Measurements from ENCODE around the gene CLOCK. TPM values are rescaled to one million over a fixed set of nuclear protein-coding genes. Genes with fewer than 3 reads are reported as not detected.

CLOCK gene
- total RNA-seq, 1 donor from 2014 or later = 9.0 TPM

- intact Hi-C loops (cut with micrococcal nuclease) = no loop called here
These were observed 2.9 kb downstream of the CLOCK start for GRCh38 chr4:55543858-55544257.

- intact Hi-C loops (cut with micrococcal nuclease) = no loop called here
These were observed 6.4 kb downstream of the CLOCK start for GRCh38 chr4:55540271-55540670.

DNA sequence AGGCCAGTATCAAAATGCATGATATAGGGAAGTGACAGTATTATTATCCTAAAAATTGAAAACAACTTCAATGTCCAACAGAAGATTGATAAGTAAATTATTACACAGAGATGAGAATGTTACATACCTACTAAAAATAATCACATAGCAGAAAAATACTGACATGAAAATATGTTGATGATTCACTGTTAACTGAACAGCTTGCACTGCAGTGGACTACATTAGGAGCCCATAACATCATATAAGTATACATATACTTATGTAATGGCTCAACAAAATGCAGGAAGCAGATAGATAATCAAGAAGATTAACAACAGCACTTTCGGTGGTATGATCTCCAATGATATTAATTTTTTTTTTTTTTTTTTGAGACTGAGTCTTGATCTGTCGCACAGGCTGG lies 7.1 kb downstream of the CLOCK start:
- intact Hi-C loops (cut with micrococcal nuclease) = no loop called here

GRCh38 chr4:55538531-55538930 lies 8.2 kb downstream of the CLOCK start:
- intact Hi-C loops (cut with micrococcal nuclease) = no loop called here

GRCh38 chr4:55534306-55534705 lies 12.4 kb downstream of the CLOCK start:
- intact Hi-C loops (cut with micrococcal nuclease) = no loop called here

DNA sequence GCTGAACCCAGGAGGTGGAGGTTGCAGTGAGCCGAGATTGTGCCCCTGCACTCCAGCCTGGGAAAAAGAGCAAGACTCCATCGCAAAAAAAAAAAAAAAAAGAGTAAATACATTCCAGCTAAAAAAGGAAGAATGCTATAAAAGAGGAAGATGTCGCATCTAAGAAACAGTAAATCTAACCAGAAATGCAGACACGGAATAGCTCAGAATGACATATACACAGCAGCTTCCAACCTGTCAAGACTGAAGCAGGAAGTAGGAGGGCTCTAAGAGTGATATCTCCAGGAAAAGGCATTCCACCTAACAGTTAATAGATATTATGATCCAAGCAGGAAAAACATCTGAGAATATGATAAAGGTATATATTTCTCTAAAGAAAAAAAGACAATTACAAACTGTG lies 16.0 kb downstream of the CLOCK start:
- intact Hi-C loops (cut with micrococcal nuclease) = no loop called here

GRCh38 chr4:55530167-55530566 lies 16.5 kb downstream of the CLOCK start:
- intact Hi-C loops (cut with micrococcal nuclease) = no loop called here

DNA sequence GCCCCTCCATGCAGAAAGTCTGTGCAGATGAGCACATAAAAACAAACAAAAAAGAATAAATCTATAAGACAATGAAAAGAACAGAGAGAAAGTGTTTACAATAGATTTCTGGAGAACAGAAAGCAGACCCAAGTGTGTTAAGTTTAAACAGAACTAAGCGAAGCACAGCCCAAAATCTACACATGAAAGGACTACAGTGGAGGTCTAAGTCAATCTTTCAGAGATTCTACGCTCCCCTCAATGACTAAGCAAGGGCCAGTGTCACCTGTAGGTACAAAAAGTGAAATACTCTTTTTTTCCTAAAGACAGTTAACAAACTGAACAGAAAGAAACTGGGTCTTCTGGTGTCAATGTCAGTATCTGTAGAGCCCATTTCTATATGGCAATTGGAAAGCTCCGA lies 18.2 kb downstream of the CLOCK start:
- intact Hi-C loops (cut with micrococcal nuclease) = no loop called here

- intact Hi-C loops (cut with micrococcal nuclease) = no loop called here
These were observed 21.7 kb downstream of the CLOCK start for GRCh38 chr4:55524844-55525571.

DNA sequence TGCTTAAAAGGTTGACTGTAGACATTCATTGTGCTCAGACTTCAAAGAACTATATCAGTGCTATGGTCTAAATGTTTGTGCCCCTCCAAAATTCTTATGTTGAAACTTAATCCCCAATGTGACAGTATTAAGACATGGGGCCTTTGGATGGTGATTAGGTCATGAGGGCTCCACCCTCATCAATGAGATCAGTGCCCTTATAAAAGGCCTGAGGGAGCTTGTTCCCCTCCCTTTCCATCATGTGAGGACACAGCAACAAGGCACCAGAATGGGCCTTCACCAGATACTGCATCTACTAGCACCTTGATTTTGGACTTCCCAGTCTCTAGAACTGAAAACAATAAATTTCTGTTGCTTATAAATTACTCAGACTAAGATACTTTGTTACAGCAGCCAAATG lies 28.3 kb downstream of the CLOCK start:
- intact Hi-C loops (cut with micrococcal nuclease) = no loop called here

- intact Hi-C loops (cut with micrococcal nuclease) = no loop called here
These were observed 29.0 kb downstream of the CLOCK start for GRCh38 chr4:55517526-55518229.

DNA sequence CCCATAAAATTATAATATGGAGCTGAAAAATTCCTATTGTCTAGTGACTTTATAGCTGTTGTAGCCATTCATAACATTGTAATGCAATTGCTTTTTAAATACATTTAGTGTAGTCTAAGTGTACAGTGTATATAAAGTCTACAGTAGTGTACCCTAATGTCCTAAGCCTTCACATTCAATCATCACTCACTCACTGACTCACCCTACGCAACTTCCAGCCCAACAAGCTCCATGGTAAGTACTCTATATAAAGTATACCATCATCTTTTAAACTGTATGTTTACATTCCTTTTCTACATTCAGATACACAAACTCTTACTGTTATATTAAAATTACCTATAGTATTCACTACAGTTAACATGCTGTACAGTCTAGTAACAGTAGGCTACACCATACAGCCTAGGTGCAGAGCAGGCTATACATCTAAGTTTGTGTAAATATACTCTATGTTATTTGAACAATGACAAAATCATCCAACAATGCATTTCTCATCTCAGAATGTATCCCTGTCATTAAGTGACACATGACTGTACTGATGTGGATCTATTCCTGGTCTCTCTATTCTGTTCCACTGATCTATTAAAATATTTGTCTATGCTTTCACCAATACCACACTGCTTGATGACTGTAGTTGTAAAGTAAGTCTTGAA lies 33.7 kb downstream of the CLOCK start:
- intact Hi-C loops (cut with micrococcal nuclease) = no loop called here

DNA sequence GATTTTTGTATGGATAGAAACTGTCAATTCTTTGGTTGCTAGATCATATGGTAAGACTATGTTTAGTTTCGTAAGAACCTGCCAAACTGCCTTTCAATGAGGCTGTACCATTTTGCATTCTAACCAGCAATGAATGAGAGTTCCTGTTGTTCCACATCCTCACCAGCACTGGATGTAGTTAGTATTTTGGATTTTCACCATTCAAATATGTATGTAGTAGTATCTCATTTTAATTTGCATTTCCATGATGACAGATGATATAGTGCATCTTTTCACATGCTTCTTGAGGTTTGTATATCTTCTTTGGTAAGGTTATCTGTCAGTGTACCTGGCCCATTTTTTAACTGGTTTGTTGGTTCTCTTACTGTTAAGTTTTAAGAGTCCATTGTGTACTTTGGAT lies 34.6 kb downstream of the CLOCK start:
- intact Hi-C loops (cut with micrococcal nuclease) = no loop called here

GRCh38 chr4:55510685-55511084 lies 36.0 kb downstream of the CLOCK start:
- intact Hi-C loops (cut with micrococcal nuclease) = no loop called here

- intact Hi-C loops (cut with micrococcal nuclease) = no loop called here
These were observed 37.4 kb downstream of the CLOCK start for GRCh38 chr4:55509266-55509665.

DNA sequence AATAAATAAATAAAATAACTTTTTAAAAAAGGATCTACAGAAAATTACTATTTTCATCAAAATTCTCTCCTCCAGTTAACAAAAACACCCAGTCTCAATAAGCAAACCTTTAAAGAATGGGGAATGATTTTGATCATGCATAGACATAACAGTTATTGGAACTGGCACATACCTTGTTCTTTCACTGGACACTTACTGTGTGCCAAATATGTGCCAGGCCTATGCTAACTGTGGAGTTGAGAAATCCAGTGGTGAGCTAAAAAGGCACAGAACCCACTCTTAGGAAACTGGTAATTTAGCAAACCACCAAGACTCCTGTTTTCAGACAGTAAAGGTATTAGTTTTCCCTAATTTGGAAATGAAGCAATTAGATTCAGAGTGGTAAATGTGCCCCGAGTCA lies 39.1 kb downstream of the CLOCK start:
- intact Hi-C loops (cut with micrococcal nuclease) = no loop called here

GRCh38 chr4:55503169-55503568 lies 43.5 kb downstream of the CLOCK start:
- intact Hi-C loops (cut with micrococcal nuclease) = no loop called here

GRCh38 chr4:55500072-55500471 lies 46.6 kb downstream of the CLOCK start:
- intact Hi-C loops (cut with micrococcal nuclease) = no loop called here

- intact Hi-C loops (cut with micrococcal nuclease) = no loop called here
These were observed 47.2 kb downstream of the CLOCK start for GRCh38 chr4:55499495-55499894.

- intact Hi-C loops (cut with micrococcal nuclease) = no loop called here
These were observed 48.7 kb downstream of the CLOCK start for GRCh38 chr4:55498051-55498450.

DNA sequence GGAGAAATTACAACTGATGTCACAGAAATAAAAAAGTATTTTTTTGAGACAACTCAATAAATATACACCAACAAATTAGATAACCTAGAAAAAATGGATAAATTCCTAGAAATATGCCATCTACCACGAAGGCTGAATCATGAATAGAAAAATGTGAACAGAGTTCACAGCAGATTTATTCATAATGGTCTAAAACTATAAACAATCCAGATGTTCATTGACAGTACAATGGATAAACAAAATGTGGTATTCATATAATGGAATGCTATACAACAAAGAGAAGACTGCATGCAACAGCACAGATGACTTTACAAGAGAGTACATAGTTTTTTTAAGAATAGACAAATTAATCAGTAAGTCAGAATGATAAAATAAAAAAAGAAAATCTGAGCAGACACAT lies 55.2 kb downstream of the CLOCK start:
- intact Hi-C loops (cut with micrococcal nuclease) = no loop called here

DNA sequence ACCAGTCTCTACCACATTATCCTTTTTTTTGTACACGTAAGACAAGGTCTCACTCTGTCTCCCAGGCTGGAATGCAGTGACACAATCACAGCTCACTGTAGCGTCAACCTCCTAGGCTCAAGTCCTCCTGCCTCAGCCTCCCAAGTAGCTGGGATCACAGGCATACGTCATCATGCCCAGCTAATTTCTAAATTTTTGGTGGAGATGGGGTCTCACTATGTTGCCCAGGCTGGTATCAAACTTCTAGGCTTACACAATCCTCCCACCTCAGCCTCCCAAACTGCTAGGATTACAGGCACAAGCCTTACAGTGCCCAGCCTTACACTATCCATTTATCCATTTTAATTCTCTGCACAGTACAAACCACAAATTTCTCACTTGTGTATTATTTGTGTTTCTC lies 58.0 kb downstream of the CLOCK start:
- intact Hi-C loops (cut with micrococcal nuclease) = no loop called here

GRCh38 chr4:55485821-55486220 lies 60.9 kb downstream of the CLOCK start:
- intact Hi-C loops (cut with micrococcal nuclease) = no loop called here

Data from T-helper 1 cell treated with Interleukin-12 subunit alpha and Interleukin-12 subunit beta and Interleukin-4 antibody, amounts not matched to agents 30 ng/mL and 1 ng/mL, for 36 hours (primary cell).